Middle frontal gyrus (tissue), 1 donor: Measurements from ENCODE around the gene CHMP1B.
"Not testable (repeated sequence)": the region's sequence is repeated elsewhere in the genome, so short reads cannot be mapped to it uniquely, and the experiment has no call there.

Experiments used
- DNase-seq: peaks from one replicate; pipeline ENCODE4 v3.0.0-alpha.2; 2015; ENCODE audit warnings: low spot score; ENCODE audit errors: extremely low spot score

CHMP1B gene

GRCh38 chr18:11839556-11839955 lies 11.7 kb upstream of the CHMP1B start:
- no peak for DNase-seq

GRCh38 chr18:11840493-11840892 lies 10.7 kb upstream of the CHMP1B start:
- no peak for DNase-seq

- DNase-seq: no peak
Observed at GRCh38 chr18:11842562-11842961, 8.7 kb upstream of the CHMP1B start.

- no peak for DNase-seq
Observed at GRCh38 chr18:11844436-11844835, 6.8 kb upstream of the CHMP1B start.

GRCh38 chr18:11845654-11846053 lies 5.6 kb upstream of the CHMP1B start:
- DNase-seq: no peak

GRCh38 chr18:11847811-11848210 lies 3.4 kb upstream of the CHMP1B start:
- no peak for DNase-seq

GRCh38 chr18:11849279-11849678 lies 1.9 kb upstream of the CHMP1B start:
- no peak for DNase-seq

GRCh38 chr18:11849841-11850634 lies 1.2 kb upstream of the CHMP1B start:
- DNase-seq: peak; percentile 38

- no peak for DNase-seq
Observed at GRCh38 chr18:11850821-11851145, 430 bp upstream of the CHMP1B start.

- no peak for DNase-seq
Observed at GRCh38 chr18:11851806-11852337, 659 bp downstream of the CHMP1B start.

GRCh38 chr18:11854554-11854953 lies 3.3 kb downstream of the CHMP1B start:
- DNase-seq: not testable (repeated sequence)

GRCh38 chr18:11857177-11857887 lies 6.1 kb downstream of the CHMP1B start:
- DNase-seq: peak; percentile 25

GRCh38 chr18:11859282-11859830 lies 8.1 kb downstream of the CHMP1B start:
- DNase-seq: no peak

GRCh38 chr18:11859903-11860407 lies 8.7 kb downstream of the CHMP1B start:
- no peak for DNase-seq

GRCh38 chr18:11860594-11861450 lies 9.6 kb downstream of the CHMP1B start:
- DNase-seq: no peak

GRCh38 chr18:11861583-11862288 lies 10.5 kb downstream of the CHMP1B start:
- no peak for DNase-seq

GRCh38 chr18:11862468-11863137 lies 11.4 kb downstream of the CHMP1B start:
- no peak for DNase-seq

GRCh38 chr18:11864471-11864870 lies 13.3 kb downstream of the CHMP1B start:
- no peak for DNase-seq

GRCh38 chr18:11865071-11865470 lies 13.9 kb downstream of the CHMP1B start:
- DNase-seq: no peak

- no peak for DNase-seq
Observed at GRCh38 chr18:11866329-11866728, 15.1 kb downstream of the CHMP1B start.
